ENCODE measurements around the gene OGFR.

- no peak for TF ChIP-seq CTCF (IDR thresholded peaks at IDR 0.05)
- no peak for TF ChIP-seq POLR2AphosphoS5 (IDR thresholded peaks at IDR 0.05; ENCODE audit: low read depth, low read length)
- TF ChIP-seq TCF7L2 (IDR thresholded peaks at IDR 0.05; ENCODE audit: low read depth, low read length): no peak
- no peak for TF ChIP-seq REST (IDR thresholded peaks at IDR 0.05; ENCODE audit: insufficient read depth in 1 of 2, low read depth in 2 of 2, low read length in 1 of 2)
- TF ChIP-seq SIN3A (IDR thresholded peaks at IDR 0.05; ENCODE audit: borderline replicate concordance, insufficient read depth, low read depth, low read length): no peak
Measured at GRCh38 chr20:62769346-62770071, 35.1 kb upstream of the OGFR start.
